Glutamatergic neuron (in vitro differentiated cells): ENCODE measurements around the gene CKAP2L. TPM values are rescaled to one million over a fixed set of nuclear protein-coding genes. Genes with fewer than 3 reads are reported as not detected.

Source experiments
- DNase-seq: peaks from one replicate; pipeline ENCODE4 v3.0.0; 2022
- H3K27ac Mint-ChIP-seq: one replicate; pipeline ENCODE4 v1.8.0; 2020; ENCODE audit warnings: mild to moderate bottlenecking, mixed read lengths, inconsistent platforms; ENCODE audit not compliant: unreplicated experiment
- H3K27me3 Mint-ChIP-seq: one replicate; pipeline ENCODE4 v1.8.0; 2020; ENCODE audit warnings: mild to moderate bottlenecking, moderate library complexity, mixed read lengths, inconsistent platforms; ENCODE audit not compliant: unreplicated experiment
- H3K36me3 Mint-ChIP-seq: one replicate; pipeline ENCODE4 v1.8.0; 2020; ENCODE audit warnings: mild to moderate bottlenecking, mixed read lengths, inconsistent platforms; ENCODE audit not compliant: unreplicated experiment
- H3K4me1 Mint-ChIP-seq: one replicate; pipeline ENCODE4 v1.8.0; 2020; ENCODE audit warnings: mild to moderate bottlenecking, low read depth, mixed read lengths, inconsistent platforms; ENCODE audit not compliant: unreplicated experiment
- H3K4me3 Mint-ChIP-seq: one replicate; pipeline ENCODE4 v1.8.0; 2020; ENCODE audit warnings: mild to moderate bottlenecking, mixed read lengths, inconsistent platforms; ENCODE audit not compliant: unreplicated experiment
- H3K9me3 Mint-ChIP-seq: one replicate; pipeline ENCODE4 v1.8.0; 2020; ENCODE audit warnings: mild to moderate bottlenecking, moderate library complexity, mixed read lengths, inconsistent platforms; ENCODE audit not compliant: unreplicated experiment
- total RNA-seq: library from RNA; stranded (reverse); fragmentation: NEBNext Ultra II Directional; extraction: Animal tissue kit (Norgen Biotek cat#: 25700); gene quantifications from one replicate; pipeline ENCODE4 v1.2.1, GENCODE V29; 2021; ENCODE audit not compliant: unreplicated experiment
- TF ChIP-seq, protein P1 (sequence below): fragments of 200-600 bp; sonication (generic); IDR thresholded peaks from one replicate; pipeline ENCODE4 v1.5.0; 2021; ENCODE audit not compliant: partially characterized antibody, unreplicated experiment

Gene CKAP2L
- total RNA-seq, 1 donor from 2014 or later, result 3.3 TPM

DNA sequence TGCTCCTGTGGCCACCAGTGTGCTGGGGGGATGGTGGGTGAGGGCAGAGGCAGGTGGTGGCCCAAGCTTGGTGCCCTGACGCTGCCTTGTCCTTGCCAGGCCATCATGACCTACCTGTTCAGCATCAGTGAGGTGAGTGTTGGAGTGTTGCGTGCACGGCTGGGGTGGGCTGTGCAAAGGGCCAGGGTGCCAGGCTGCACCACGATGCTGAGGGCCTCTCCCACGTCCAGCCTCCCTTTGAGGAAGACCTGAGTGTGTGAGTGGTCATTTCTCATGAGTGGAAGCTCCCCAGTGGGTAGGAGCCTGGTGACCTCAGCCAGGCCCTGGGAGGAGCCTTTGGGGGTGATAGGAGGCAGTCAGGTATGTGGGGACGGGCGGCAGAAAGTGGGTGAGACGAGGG is 40.4 kb downstream of the CKAP2L start:
- Mint-ChIP-seq H3K4me3 (no peak overlapping the region), H3K9me3 (peaks cover 3% of the 10 kb centered on the region), H3K36me3 (no peaks in the 10 kb centered on the region), H3K4me1 (no peaks in the 10 kb centered on the region), H3K27ac (no peak overlapping the region), H3K27me3 (peaks cover 3% of the 10 kb centered on the region)
- no peak for DNase-seq
- TF ChIP-seq, protein P1, sequence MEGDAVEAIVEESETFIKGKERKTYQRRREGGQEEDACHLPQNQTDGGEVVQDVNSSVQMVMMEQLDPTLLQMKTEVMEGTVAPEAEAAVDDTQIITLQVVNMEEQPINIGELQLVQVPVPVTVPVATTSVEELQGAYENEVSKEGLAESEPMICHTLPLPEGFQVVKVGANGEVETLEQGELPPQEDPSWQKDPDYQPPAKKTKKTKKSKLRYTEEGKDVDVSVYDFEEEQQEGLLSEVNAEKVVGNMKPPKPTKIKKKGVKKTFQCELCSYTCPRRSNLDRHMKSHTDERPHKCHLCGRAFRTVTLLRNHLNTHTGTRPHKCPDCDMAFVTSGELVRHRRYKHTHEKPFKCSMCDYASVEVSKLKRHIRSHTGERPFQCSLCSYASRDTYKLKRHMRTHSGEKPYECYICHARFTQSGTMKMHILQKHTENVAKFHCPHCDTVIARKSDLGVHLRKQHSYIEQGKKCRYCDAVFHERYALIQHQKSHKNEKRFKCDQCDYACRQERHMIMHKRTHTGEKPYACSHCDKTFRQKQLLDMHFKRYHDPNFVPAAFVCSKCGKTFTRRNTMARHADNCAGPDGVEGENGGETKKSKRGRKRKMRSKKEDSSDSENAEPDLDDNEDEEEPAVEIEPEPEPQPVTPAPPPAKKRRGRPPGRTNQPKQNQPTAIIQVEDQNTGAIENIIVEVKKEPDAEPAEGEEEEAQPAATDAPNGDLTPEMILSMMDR, result no peak

DNA sequence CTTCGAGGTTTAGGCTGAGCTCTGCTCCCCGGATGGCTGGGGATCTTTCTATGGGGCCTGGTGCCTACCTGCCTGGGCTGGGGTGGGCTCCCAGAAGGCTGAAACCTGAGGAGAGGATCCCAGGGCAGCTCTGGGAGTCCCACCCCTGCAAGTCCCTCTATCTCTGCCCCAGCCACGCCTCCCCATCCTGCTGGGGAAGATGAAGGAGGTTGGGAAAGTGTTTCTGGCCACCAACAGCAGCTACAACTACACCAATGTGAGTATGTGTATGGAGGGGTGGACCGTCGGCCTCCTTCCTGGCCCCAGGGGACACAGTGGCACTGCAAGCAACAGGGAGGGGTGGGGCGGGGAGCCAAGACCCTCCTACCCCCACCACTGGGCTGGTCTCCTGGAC is 40.9 kb downstream of the CKAP2L start:
- Mint-ChIP-seq H3K4me1 (no peaks in the 10 kb centered on the region), H3K27ac (no peak overlapping the region), H3K4me3 (no peak overlapping the region), H3K9me3 (peaks cover 3% of the 10 kb centered on the region), H3K27me3 (peaks cover 3% of the 10 kb centered on the region), H3K36me3 (no peaks in the 10 kb centered on the region)
- DNase-seq, result no peak
- TF ChIP-seq, protein P1, result no peak

DNA sequence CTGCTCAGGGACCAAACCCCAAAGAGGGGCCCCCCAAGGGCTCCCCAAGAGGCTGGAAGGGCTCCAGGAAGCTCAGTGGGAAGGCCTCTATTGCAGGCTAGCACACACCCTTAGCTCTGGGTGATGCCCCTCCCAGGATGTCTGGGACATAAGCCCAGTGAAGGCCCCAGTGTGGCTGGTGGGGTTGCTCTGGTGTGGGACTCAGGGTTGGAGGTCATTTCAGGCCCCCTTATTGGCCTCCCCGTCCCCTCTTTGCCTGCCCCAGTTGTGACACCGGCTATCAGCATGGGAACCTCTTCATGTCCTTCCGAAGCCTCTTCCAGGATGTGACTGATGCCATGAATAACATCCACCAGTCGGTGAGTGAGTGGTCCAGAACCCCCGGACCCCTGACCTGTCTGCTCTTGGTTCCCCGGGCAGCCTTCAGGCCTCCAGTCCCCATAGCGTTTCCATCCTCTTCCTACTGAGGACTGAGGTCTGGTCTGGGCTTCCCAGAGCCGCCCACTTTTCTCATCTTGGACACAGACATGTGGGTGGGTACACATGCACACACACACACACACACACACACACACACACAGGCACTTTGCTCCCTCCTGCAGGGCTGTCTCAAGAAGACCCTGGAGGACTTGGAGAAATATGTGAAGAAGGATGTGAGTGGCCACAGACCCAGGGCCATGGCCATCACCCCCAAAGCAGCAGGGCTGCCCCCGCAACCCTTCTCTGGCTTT is 41.4 kb downstream of the CKAP2L start:
- no peak for DNase-seq
- no peak overlapping the region for H3K27ac Mint-ChIP-seq
- no peak overlapping the region for H3K4me3 Mint-ChIP-seq
- peaks cover 1% of the 10 kb centered on the region for H3K9me3 Mint-ChIP-seq
- H3K27me3 Mint-ChIP-seq, result peaks cover 3% of the 10 kb centered on the region
- no peaks in the 10 kb centered on the region for H3K4me1 Mint-ChIP-seq
- TF ChIP-seq, protein P1, result no peak
- no peaks in the 10 kb centered on the region for H3K36me3 Mint-ChIP-seq

DNA sequence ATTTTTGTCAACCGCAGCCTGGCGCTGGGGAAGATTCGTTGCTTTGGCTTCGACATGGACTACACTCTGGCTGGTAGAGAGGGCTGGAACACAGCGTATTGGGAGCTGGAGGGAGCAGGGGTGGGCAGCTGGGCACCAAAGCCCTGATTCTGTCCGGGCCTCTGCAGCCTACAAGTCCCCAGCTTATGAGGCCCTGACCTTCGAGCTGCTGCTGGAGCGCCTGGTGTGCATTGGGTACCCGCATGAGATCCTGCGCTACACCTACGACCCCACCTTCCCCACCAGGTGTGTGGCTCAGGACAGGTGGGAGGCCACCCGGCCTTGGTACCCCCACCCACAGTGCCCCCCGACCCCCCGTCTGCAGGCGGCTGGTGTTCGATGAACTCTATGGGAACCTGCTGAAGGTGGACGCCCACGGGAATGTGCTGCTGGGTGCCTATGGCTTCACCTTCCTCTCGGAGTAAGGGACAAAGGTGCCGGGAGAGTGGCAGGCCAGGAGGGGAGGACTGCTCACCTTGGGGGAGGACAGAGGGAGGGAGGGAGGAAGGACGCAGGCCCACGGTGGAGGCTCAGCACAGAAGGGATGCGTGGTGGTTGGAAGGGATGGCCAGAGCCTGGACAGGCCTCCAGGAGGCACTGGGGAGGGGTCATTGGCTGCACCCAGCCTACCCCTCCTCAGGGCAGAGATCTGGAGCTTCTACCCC is 42.4 kb downstream of the CKAP2L start:
- DNase-seq, result no peak
- TF ChIP-seq, protein P1, result no peak
- Mint-ChIP-seq H3K36me3 (peaks cover 5% of the 10 kb centered on the region), H3K9me3 (peaks cover 1% of the 10 kb centered on the region), H3K27ac (no peak overlapping the region), H3K27me3 (peaks cover 2% of the 10 kb centered on the region), H3K4me3 (no peak overlapping the region), H3K4me1 (no peaks in the 10 kb centered on the region)

DNA sequence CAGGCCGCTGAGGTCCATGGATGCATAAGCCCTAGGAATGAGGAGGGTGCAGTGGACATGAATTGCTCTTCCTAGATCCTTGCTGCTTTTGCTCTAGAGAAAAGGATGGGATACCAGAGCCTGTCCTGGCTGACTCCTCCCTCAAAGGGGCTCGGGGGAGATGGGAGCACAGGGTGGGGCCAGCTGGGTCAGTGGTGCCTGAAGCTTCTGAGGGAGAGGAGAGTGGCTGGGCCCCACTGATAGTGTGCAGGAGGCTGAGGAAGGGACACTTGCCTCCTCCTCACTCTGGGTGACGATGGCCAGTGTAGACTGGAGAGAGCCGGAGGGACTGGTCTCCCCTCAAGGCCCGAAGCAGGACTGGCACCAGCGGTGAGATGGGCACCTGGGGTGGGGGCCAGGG is 43.6 kb downstream of the CKAP2L start, which contains the start of gene NT5DC4:
NT5DC4 (plus strand) TSS at position 236 of the 400 bp plus-strand sequence; CDS start at position 296, 60 bp downstream.
- TF ChIP-seq, protein P1, result no peak
- Mint-ChIP-seq H3K27me3 (no peaks in the 10 kb centered on the region), H3K27ac (no peak within 1 kb of the TSS), H3K4me3 (no peak within 1 kb of the TSS), H3K9me3 (peaks cover 1% of the 10 kb centered on the region), H3K36me3 (peaks cover 5% of the 10 kb centered on the region), H3K4me1 (no peaks in the 10 kb centered on the region)
- no peak for DNase-seq
